Measurements from ENCODE around the gene THOC1. TPM values are rescaled to one million over a fixed set of nuclear protein-coding genes. Genes with fewer than 3 reads are reported as not detected.

THOC1 gene
- total and polyA plus RNA-seq, 2 donors (not counting 1 experiment from before 2014, with no cell fraction given): 18.3 to 78.7 TPM

GRCh38 chr18:212780-213179 is 55.1 kb downstream of the THOC1 start:
- no peaks in the 10 kb centered on the region for H3K4me1 Mint-ChIP-seq
- Histone ChIP-seq H3K4me2 (replicated peaks; ENCODE audit: low read depth, low read length, poor library complexity, severe bottlenecking) (no peak overlapping the region), H4K20me1 (ENCODE audit: control insufficient read depth, insufficient read depth, low read length, poor library complexity, severe bottlenecking) (no peaks in the 10 kb centered on the region), H3K27ac (ENCODE audit: low read length in 2 of 2) (no peak overlapping the region), H3K27me3 (replicated peaks in 1 of 4; ENCODE audit: control extremely low read depth in 1 of 4, control insufficient read depth in 3 of 4, insufficient read depth in 4 of 4, low read length in 3 of 4) (no peaks in the 10 kb centered on the region), H3K79me2 (ENCODE audit: control insufficient read depth, insufficient read depth, low read length) (no peaks in the 10 kb centered on the region), H3K9me3 (ENCODE audit: control extremely low read depth in 1 of 3, control insufficient read depth in 2 of 3, insufficient read depth in 1 of 3, low read length in 2 of 3) (no peaks in the 10 kb centered on the region), H3K9ac (ENCODE audit: low read length) (no peak overlapping the region), H3K4me3 (ENCODE audit: control extremely low read depth in 1 of 5, extremely low read depth in 1 of 5, insufficient read depth in 1 of 5, low read depth in 2 of 5, low read length in 4 of 5) (no peak overlapping the region), H3K36me3 (replicated peaks in 1 of 2; ENCODE audit: control extremely low read depth in 1 of 2, control insufficient read depth in 1 of 2, extremely low read depth in 1 of 2, insufficient read depth in 2 of 2, low read length in 1 of 2) (peaks cover 3 to 73% of the 10 kb centered on the region in 2 experiments), H2AFZ (ENCODE audit: insufficient read depth, low read depth, low read length, poor library complexity, severe bottlenecking) (no peak overlapping the region), H3K4me1 (ENCODE audit: control insufficient read depth in 2 of 2, insufficient read depth in 2 of 2, low read length in 2 of 2) (no peaks in the 10 kb centered on the region)
- no peak overlapping the region for H3K4me3 Mint-ChIP-seq
- no peaks in the 10 kb centered on the region for H3K27me3 Mint-ChIP-seq
- TF ChIP-seq EZH2 (IDR thresholded peaks at IDR 0.05; ENCODE audit: borderline replicate concordance, insufficient read depth, low read depth, low read length, poor library complexity, severe bottlenecking) (no peak), CTCF (IDR thresholded peaks at IDR 0.05) (no peak)
- ChIA-PET CTCF (interaction anchor here (0.7 to 1.2 kb wide), 2 partner anchors 18 to 48 kb away, joined by 3 read pairs; no protein-coding TSS in a partner anchor), POLR2A (no interaction called here)
- intact Hi-C loops (cut with micrococcal nuclease): no loop called here
- no peak for DNase-seq
- no CpG with 5 or more reads among the region's 1 CpG for WGBS (ENCODE audit: insufficient coverage)
- no peaks in the 10 kb centered on the region for H3K9me3 Mint-ChIP-seq (ENCODE audit: insufficient read depth)
- H3K27ac Mint-ChIP-seq: no peak overlapping the region
- ATAC-seq (ENCODE audit: low read depth): no peak

- POLR2A ChIA-PET: no interaction called here
- H4K20me1 ChIP-seq (ENCODE audit: control insufficient read depth, insufficient read depth, low read length, poor library complexity, severe bottlenecking): no peaks in the 10 kb centered on the region
- H3K9me3 Mint-ChIP-seq (ENCODE audit: insufficient read depth): no peaks in the 10 kb centered on the region
- no peak overlapping the region for H3K4me3 ChIP-seq (ENCODE audit: control extremely low read depth in 1 of 5, extremely low read depth in 1 of 5, insufficient read depth in 1 of 5, low read depth in 2 of 5, low read length in 4 of 5)
- H3K4me2 ChIP-seq (replicated peaks; ENCODE audit: low read depth, low read length, poor library complexity, severe bottlenecking): no peak overlapping the region
- TF ChIP-seq CTCF (IDR thresholded peaks at IDR 0.05) (no peak), EZH2 (IDR thresholded peaks at IDR 0.05; ENCODE audit: borderline replicate concordance, insufficient read depth, low read depth, low read length, poor library complexity, severe bottlenecking) (no peak)
- DNase-seq (no peak), ATAC-seq (ENCODE audit: low read depth) (no peak)
- H3K79me2 ChIP-seq (ENCODE audit: control insufficient read depth, insufficient read depth, low read length): no peaks in the 10 kb centered on the region
- peaks cover 3 to 65% of the 10 kb centered on the region in 2 experiments for H3K36me3 ChIP-seq (replicated peaks in 1 of 2; ENCODE audit: control extremely low read depth in 1 of 2, control insufficient read depth in 1 of 2, extremely low read depth in 1 of 2, insufficient read depth in 2 of 2, low read length in 1 of 2)
- no peaks in the 10 kb centered on the region for H3K27me3 ChIP-seq (replicated peaks in 1 of 4; ENCODE audit: control extremely low read depth in 1 of 4, control insufficient read depth in 3 of 4, insufficient read depth in 4 of 4, low read length in 3 of 4)
- H3K9me3 ChIP-seq (ENCODE audit: control extremely low read depth in 1 of 3, control insufficient read depth in 2 of 3, insufficient read depth in 1 of 3, low read length in 2 of 3): no peaks in the 10 kb centered on the region
- H3K4me1 Mint-ChIP-seq: no peaks in the 10 kb centered on the region
- no peak overlapping the region for H3K9ac ChIP-seq (ENCODE audit: low read length)
- no peak overlapping the region for H3K4me3 Mint-ChIP-seq
- H3K27ac Mint-ChIP-seq: no peak overlapping the region
- H3K4me1 ChIP-seq (ENCODE audit: control insufficient read depth in 2 of 2, insufficient read depth in 2 of 2, low read length in 2 of 2): no peaks in the 10 kb centered on the region
- intact Hi-C loops (cut with micrococcal nuclease): no loop called here
- H2AFZ ChIP-seq (ENCODE audit: insufficient read depth, low read depth, low read length, poor library complexity, severe bottlenecking): no peak overlapping the region
- H3K27me3 Mint-ChIP-seq: no peaks in the 10 kb centered on the region
- CTCF ChIA-PET: no interaction called here
- H3K27ac ChIP-seq (ENCODE audit: low read length in 2 of 2): no peak overlapping the region
Observed at GRCh38 chr18:211582-211981, 56.3 kb downstream of the THOC1 start.
